Measurements from ENCODE around the gene NCR3LG1. TPM values are rescaled to one million over a fixed set of nuclear protein-coding genes. Genes with fewer than 3 reads are reported as not detected.

The NCR3LG1 gene
- total and polyA plus RNA-seq, 2 donors (not counting 3 experiments of a cell fraction or from before 2014, with no cell fraction given): 2.2 to 8.1 TPM

DNA sequence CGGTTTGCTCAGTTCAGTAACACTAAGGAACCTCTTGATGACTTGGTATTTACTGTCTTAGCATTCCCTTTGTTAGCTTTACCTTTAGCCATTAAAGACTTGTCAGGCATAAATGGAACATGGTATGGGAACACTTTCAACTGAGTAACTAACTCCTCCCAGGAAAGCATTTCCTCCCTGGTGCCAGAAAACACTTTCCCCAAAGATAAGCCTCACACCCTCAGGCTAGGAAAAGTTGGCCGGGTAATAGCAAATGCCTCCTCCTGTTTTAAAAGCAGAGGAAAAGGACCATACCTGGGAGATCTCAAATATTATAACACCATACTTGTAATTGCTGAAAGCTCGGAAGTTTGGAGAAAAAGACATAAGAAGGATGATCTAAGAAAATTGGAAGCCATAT, 24.9 kb downstream of the NCR3LG1 start:
- intact Hi-C loops (cut with micrococcal nuclease) (no loop called here), dilution Hi-C loops (cut with MboI; ENCODE audit: extremely low pct_ligation_motif_present, low sequenced_read_pairs) (no loop called here)
- CTCF ChIA-PET: no interaction called here
- Histone ChIP-seq H3K9me3 (replicated peaks; ENCODE audit: control insufficient read depth, insufficient read depth, low read length) (peaks cover 7% of the 10 kb centered on the region), H3K4me2 (ENCODE audit: insufficient read depth, low read length) (no peak overlapping the region), H3K27me3 (ENCODE audit: control insufficient read depth in 2 of 2, insufficient read depth in 2 of 2, low read length in 2 of 2) (no peaks in the 10 kb centered on the region), H3K27ac (ENCODE audit: insufficient read depth, low read depth, low read length) (no peak overlapping the region), H3K9me1 (replicated peaks; ENCODE audit: control insufficient read depth, extremely low read depth, insufficient read depth, low read length) (no peaks in the 10 kb centered on the region), H2AFZ (ENCODE audit: low read depth, low read length) (no peak overlapping the region), H3K79me2 (ENCODE audit: control insufficient read depth, insufficient read depth, low read length) (no peaks in the 10 kb centered on the region), H3K4me3 (replicated peaks in 1 of 3; ENCODE audit: insufficient read depth in 1 of 3, low read depth in 1 of 3, low read length in 3 of 3) (no peak overlapping the region), H3K4me1 (ENCODE audit: control insufficient read depth, extremely low read depth, insufficient read depth, low read length) (no peaks in the 10 kb centered on the region), H3K36me3 (ENCODE audit: control insufficient read depth in 2 of 2, extremely low read depth in 1 of 2, insufficient read depth in 2 of 2, low read length in 2 of 2) (no peaks in the 10 kb centered on the region), H3K9ac (replicated peaks; ENCODE audit: extremely low read depth, insufficient read depth, low read length) (no peak overlapping the region), H4K20me1 (replicated peaks; ENCODE audit: control insufficient read depth, extremely low read depth, insufficient read depth, low read length) (no peaks in the 10 kb centered on the region)
- BruUV-seq (replicated peaks): no TSS peak
- FAIRE-seq (no peak), DNase-seq (ENCODE audit: low read depth, low spot score) (no peak)
- POLR2A ChIA-PET: no interaction called here
- TF ChIP-seq MAX (IDR thresholded peaks at IDR 0.05; ENCODE audit: insufficient read depth, insufficient read length) (no peak), MYC (IDR thresholded peaks at IDR 0.05; ENCODE audit: low read depth, low read length) (no peak), EZH2 (IDR thresholded peaks at IDR 0.05; ENCODE audit: borderline replicate concordance, low read depth, low read length, severe bottlenecking) (no peak), GATA2 (IDR thresholded peaks at IDR 0.05; ENCODE audit: insufficient read depth, insufficient read length, low read depth, low read length) (no peak), POLR2A (IDR thresholded peaks at IDR 0.05; ENCODE audit: low read depth, low read length) (no peak), JUN (IDR thresholded peaks at IDR 0.05; ENCODE audit: borderline replicate concordance, insufficient read depth, insufficient read length, low read depth) (no peak), FOS (IDR thresholded peaks at IDR 0.05; ENCODE audit: borderline replicate concordance, insufficient read depth, low read length) (no peak)
- TF ChIP-seq, protein P1, sequence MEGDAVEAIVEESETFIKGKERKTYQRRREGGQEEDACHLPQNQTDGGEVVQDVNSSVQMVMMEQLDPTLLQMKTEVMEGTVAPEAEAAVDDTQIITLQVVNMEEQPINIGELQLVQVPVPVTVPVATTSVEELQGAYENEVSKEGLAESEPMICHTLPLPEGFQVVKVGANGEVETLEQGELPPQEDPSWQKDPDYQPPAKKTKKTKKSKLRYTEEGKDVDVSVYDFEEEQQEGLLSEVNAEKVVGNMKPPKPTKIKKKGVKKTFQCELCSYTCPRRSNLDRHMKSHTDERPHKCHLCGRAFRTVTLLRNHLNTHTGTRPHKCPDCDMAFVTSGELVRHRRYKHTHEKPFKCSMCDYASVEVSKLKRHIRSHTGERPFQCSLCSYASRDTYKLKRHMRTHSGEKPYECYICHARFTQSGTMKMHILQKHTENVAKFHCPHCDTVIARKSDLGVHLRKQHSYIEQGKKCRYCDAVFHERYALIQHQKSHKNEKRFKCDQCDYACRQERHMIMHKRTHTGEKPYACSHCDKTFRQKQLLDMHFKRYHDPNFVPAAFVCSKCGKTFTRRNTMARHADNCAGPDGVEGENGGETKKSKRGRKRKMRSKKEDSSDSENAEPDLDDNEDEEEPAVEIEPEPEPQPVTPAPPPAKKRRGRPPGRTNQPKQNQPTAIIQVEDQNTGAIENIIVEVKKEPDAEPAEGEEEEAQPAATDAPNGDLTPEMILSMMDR (IDR thresholded peaks at IDR 0.05; ENCODE audit: extremely low read depth in 1 of 2, insufficient read depth in 1 of 2, low read depth in 1 of 2, low read length in 2 of 2): no peak

Data from endothelial cell of umbilical vein (primary cell).